Measurements from ENCODE around the gene NOTCH1.

DNA sequence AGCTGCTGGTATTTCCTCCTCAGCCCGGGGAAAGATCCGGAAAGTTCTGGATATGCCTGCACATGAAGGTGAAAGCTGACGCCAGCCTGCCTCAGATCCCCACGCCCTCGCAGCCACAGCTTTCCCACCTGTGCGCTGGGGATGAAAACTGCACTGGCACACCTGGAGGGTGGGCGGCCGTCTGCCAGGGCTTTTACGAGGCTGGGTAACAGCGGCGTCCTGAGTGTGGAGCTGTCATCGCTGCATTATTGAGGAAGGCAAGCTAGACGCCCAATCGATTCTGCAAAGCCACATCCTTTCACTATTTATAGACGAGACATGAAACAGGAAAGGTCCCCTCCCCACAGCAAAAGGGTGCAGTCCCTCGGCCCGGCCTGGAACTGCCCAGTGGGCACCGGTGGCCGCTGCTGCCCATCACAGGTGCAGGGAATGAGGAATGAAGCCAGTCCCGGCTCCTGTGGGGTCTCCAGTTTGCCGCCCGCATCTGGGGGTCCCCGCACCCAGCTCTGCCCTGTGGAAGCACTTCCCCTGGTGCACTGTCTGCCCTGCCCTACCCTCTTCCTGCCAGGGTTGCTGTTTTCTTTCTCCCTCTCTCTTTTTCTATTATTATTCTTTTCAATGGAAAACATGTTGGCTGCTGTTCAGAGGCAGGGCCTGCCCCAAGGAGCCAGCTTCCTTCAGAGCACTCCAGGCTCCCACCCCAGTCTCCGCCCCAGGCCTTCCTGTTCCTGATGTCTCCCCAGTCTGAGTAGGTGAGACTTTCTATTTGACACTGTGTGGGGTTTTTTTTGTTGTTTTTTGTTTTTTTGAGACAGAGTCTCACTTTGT lies 7.0 kb downstream of the NOTCH1 start:
- TF ChIP-seq POLR2AphosphoS5 (IDR thresholded peaks at IDR 0.05; ENCODE audit: low read depth) (no peak), GABPA (IDR thresholded peaks at IDR 0.05; ENCODE audit: low read depth) (no peak), SPI1 (IDR thresholded peaks at IDR 0.05; ENCODE audit: borderline replicate concordance, low read depth) (no peak)
- TF ChIP-seq, protein P1, sequence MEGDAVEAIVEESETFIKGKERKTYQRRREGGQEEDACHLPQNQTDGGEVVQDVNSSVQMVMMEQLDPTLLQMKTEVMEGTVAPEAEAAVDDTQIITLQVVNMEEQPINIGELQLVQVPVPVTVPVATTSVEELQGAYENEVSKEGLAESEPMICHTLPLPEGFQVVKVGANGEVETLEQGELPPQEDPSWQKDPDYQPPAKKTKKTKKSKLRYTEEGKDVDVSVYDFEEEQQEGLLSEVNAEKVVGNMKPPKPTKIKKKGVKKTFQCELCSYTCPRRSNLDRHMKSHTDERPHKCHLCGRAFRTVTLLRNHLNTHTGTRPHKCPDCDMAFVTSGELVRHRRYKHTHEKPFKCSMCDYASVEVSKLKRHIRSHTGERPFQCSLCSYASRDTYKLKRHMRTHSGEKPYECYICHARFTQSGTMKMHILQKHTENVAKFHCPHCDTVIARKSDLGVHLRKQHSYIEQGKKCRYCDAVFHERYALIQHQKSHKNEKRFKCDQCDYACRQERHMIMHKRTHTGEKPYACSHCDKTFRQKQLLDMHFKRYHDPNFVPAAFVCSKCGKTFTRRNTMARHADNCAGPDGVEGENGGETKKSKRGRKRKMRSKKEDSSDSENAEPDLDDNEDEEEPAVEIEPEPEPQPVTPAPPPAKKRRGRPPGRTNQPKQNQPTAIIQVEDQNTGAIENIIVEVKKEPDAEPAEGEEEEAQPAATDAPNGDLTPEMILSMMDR (IDR thresholded peaks at IDR 0.05; ENCODE audit: insufficient read depth, low read length): no peak

Data from HL-60 (cell line).